H1 (cell line): ENCODE results near the gene NAP1L1. TPM values are rescaled to one million over a fixed set of nuclear protein-coding genes. Genes with fewer than 3 reads are reported as not detected.

ENCODE experiments used
- CTCF ChIA-PET: fragments of 300-600 bp; sonication (Branson Sonifier 250); formaldehyde crosslinking; loops from one replicate; lab custom pipeline; 2021; ENCODE audit not compliant: partially characterized antibody; lab: Charles Lee
- POLR2A ChIA-PET: fragments of 300-600 bp; sonication (Branson Sonifier 250); formaldehyde crosslinking; loops from one replicate; lab custom pipeline; 2021; ENCODE audit warnings: inconsistent platforms; ENCODE audit not compliant: partially characterized antibody; lab: Charles Lee
- DNase-seq, 2 experiments: peaks; one replicate each; pipeline versions ENCODE4 v3.0.0 to v3.0.0-alpha.2; 2010 to 2022; ENCODE audit warnings: low spot score in 2 of 2, low read depth in 1 of 2, mixed read lengths in 1 of 2
- FAIRE-seq: peaks from 2 replicates; lab custom pipeline; 2011; peaks lifted over from hg19 to GRCh38; lab: Jason Lieb, UNC
- H2AFZ ChIP-seq: 2 replicates; pipeline ENCODE4 v1.8.1; 2012; ENCODE audit warnings: low read length, inconsistent platforms
- H2AK5ac ChIP-seq: 2 replicates; pipeline ENCODE4 v1.6.1; 2013; ENCODE audit warnings: low read depth, low read length
- H2BK120ac ChIP-seq: replicated peaks from 2 replicates; pipeline ENCODE3; 2013; ENCODE audit warnings: low read depth, low read length, inconsistent platforms
- H2BK12ac ChIP-seq: 2 replicates; pipeline ENCODE4 v1.6.1; 2013; ENCODE audit warnings: low read depth, low read length
- H2BK15ac ChIP-seq: 2 replicates; pipeline ENCODE4 v1.6.1; 2013; ENCODE audit warnings: low read length
- H2BK20ac ChIP-seq: 2 replicates; pipeline ENCODE4 v1.6.1; 2013; ENCODE audit warnings: low read length
- H2BK5ac ChIP-seq: 2 replicates; pipeline ENCODE4 v1.6.1; 2013; ENCODE audit warnings: low read depth, low read length
- H3K14ac ChIP-seq: 2 replicates; pipeline ENCODE4 v1.6.1; 2013; ENCODE audit warnings: inconsistent platforms; ENCODE audit not compliant: insufficient read length
- H3K18ac ChIP-seq: 2 replicates; pipeline ENCODE4 v1.6.1; 2013; ENCODE audit warnings: low read length; ENCODE audit errors: extremely low read depth
- H3K23ac ChIP-seq: 2 replicates; pipeline ENCODE4 v1.6.1; 2013; ENCODE audit warnings: inconsistent platforms; ENCODE audit not compliant: insufficient read length
- H3K23me2 ChIP-seq: 2 replicates; pipeline ENCODE4 v1.6.1; 2013; ENCODE audit warnings: low read depth, low read length
- H3K27ac ChIP-seq: 2 replicates; pipeline ENCODE4 v1.6.1; 2011; ENCODE audit warnings: low read depth, low read length, inconsistent platforms
- H3K27me3 ChIP-seq, 4 experiments: replicated peaks in 1 of 4; 1 replicate in 1 of 4; 2 replicates in 3 of 4; pipeline versions ENCODE4 v1.6.1 to v1.8.1; 2011 to 2013; ENCODE audit warnings: low read length in 3 of 4, mild to moderate bottlenecking in 3 of 4, inconsistent platforms in 2 of 4, mixed read lengths in 2 of 4, moderate library complexity in 1 of 4; ENCODE audit not compliant: control insufficient read depth in 3 of 4, insufficient read depth in 3 of 4; ENCODE audit errors: extremely low read depth in 1 of 4
- H3K36me3 ChIP-seq, 4 experiments: 2 replicates each; pipeline versions ENCODE4 v1.6.1 to v1.8.1; 2011 to 2013; ENCODE audit warnings: mild to moderate bottlenecking in 4 of 4, low read length in 3 of 4, moderate library complexity in 2 of 4, control low read depth in 1 of 4, inconsistent platforms in 1 of 4; ENCODE audit not compliant: insufficient read depth in 4 of 4, control insufficient read depth in 2 of 4
- H3K4ac ChIP-seq: replicated peaks from 2 replicates; pipeline ENCODE3; 2013; ENCODE audit warnings: low read length, low read depth, mixed read lengths, inconsistent platforms; ENCODE audit not compliant: insufficient read length
- H3K4me1 ChIP-seq, 4 experiments: replicated peaks in 1 of 4; 1 replicate in 1 of 4; 2 replicates in 3 of 4; pipeline versions ENCODE4 v1.6.1 to v1.8.1; 2011 to 2013; ENCODE audit warnings: low read length in 3 of 4, inconsistent platforms in 2 of 4, mixed read lengths in 1 of 4; ENCODE audit not compliant: insufficient read depth in 4 of 4, control insufficient read depth in 3 of 4
- H3K4me2 ChIP-seq, 2 experiments: 2 replicates each; pipeline versions ENCODE4 v1.6.1 to v1.8.1; 2011 to 2013; ENCODE audit warnings: low read depth in 2 of 2, low read length in 2 of 2, control low read depth in 1 of 2, inconsistent platforms in 1 of 2, mild to moderate bottlenecking in 1 of 2; ENCODE audit not compliant: insufficient read depth in 1 of 2
- H3K4me3 ChIP-seq, 4 experiments: fragments of 200-600, 300-600 bp in 1 of 4; sonication (generic), shearing (Covaris generic), sonication (Bioruptor Twin) in 1 of 4; 2 replicates each; pipeline versions ENCODE4 v1.5.1 to v1.8.1; 2011 to 2016; ENCODE audit warnings: low read length in 4 of 4, low read depth in 3 of 4, control low read depth in 2 of 4, inconsistent platforms in 2 of 4, mild to moderate bottlenecking in 2 of 4, mixed read lengths in 1 of 4, moderate library complexity in 1 of 4; ENCODE audit not compliant: insufficient read depth in 2 of 4; ENCODE audit errors: extremely low read depth in 1 of 4
- H3K56ac ChIP-seq: replicated peaks from 2 replicates; pipeline ENCODE3; 2013; ENCODE audit warnings: low read depth, mild to moderate bottlenecking, mixed read lengths, low read length, inconsistent platforms; ENCODE audit not compliant: insufficient read length
- H3K79me1 ChIP-seq: 2 replicates; pipeline ENCODE4 v1.6.1; 2013; ENCODE audit warnings: low read depth, low read length, control low read depth
- H3K79me2 ChIP-seq, 2 experiments: 2 replicates each; pipeline versions ENCODE4 v1.6.1 to v1.8.1; 2012 to 2013; ENCODE audit warnings: low read length in 2 of 2, mild to moderate bottlenecking in 2 of 2, inconsistent platforms in 1 of 2; ENCODE audit not compliant: insufficient read depth in 2 of 2, control insufficient read depth in 1 of 2
- H3K9ac ChIP-seq, 4 experiments: replicated peaks in 1 of 4; 1 replicate in 1 of 4; 2 replicates in 3 of 4; pipeline versions ENCODE4 v1.6.1 to v1.8.1; 2011 to 2013; ENCODE audit warnings: low read depth in 3 of 4, low read length in 3 of 4, control low read depth in 2 of 4, mild to moderate bottlenecking in 2 of 4, moderate library complexity in 2 of 4, inconsistent platforms in 1 of 4; ENCODE audit errors: extremely low read depth in 1 of 4
- H3K9me3 ChIP-seq, 2 experiments: 2 replicates each; pipeline versions ENCODE4 v1.6.1 to v1.8.1; 2012 to 2013; ENCODE audit warnings: mild to moderate bottlenecking in 2 of 2, moderate library complexity in 2 of 2, control low read depth in 1 of 2, inconsistent platforms in 1 of 2, low read depth in 1 of 2, low read length in 1 of 2, mixed read lengths in 1 of 2; ENCODE audit not compliant: insufficient read depth in 2 of 2
- H4K20me1 ChIP-seq, 2 experiments: replicated peaks in 1 of 2; 2 replicates each; pipeline versions ENCODE3 to v1.8.1; 2011 to 2013; ENCODE audit warnings: inconsistent platforms in 2 of 2, low read length in 2 of 2, mild to moderate bottlenecking in 1 of 2; ENCODE audit not compliant: insufficient read depth in 2 of 2, control insufficient read depth in 1 of 2
- H4K5ac ChIP-seq: 2 replicates; pipeline ENCODE4 v1.6.1; 2013; ENCODE audit warnings: low read length, low read depth, mixed read lengths, inconsistent platforms; ENCODE audit not compliant: insufficient read length
- H4K8ac ChIP-seq: 2 replicates; pipeline ENCODE4 v1.8.0; 2013; ENCODE audit warnings: mild to moderate bottlenecking, moderate library complexity, low read length, inconsistent platforms; ENCODE audit not compliant: insufficient read depth; ENCODE audit errors: extremely low read depth
- H4K91ac ChIP-seq: replicated peaks from 2 replicates; pipeline ENCODE3; 2013; ENCODE audit warnings: low read length, mixed read lengths, inconsistent platforms; ENCODE audit not compliant: insufficient read length
- ASH2L ChIP-seq: fragments of 200-600, 300-600 bp; sonication (generic); IDR thresholded peaks from one replicate; pipeline ENCODE4 v1.7.1; 2017; ENCODE audit warnings: low read length
- ATF3 ChIP-seq: IDR thresholded peaks from 2 replicates; pipeline ENCODE4 v1.6.1; 2011; ENCODE audit warnings: low read depth, mild to moderate bottlenecking, low read length; ENCODE audit not compliant: insufficient read depth
- BACH1 ChIP-seq: IDR thresholded peaks from 2 replicates; pipeline ENCODE4 v1.6.1; 2012; ENCODE audit warnings: low read length, improper control_type of control experiment
- CEBPB ChIP-seq: IDR thresholded peaks from 2 replicates; pipeline ENCODE4 v1.6.1; 2012; ENCODE audit warnings: low read depth, low read length
- EGR1 ChIP-seq: IDR thresholded peaks from 2 replicates; pipeline ENCODE4 v1.6.1; 2011; ENCODE audit warnings: low read depth, low read length, borderline replicate concordance
- EZH2 ChIP-seq: fragments of 200-600 bp; sonication (generic); IDR thresholded peaks from 2 replicates; pipeline ENCODE4 v1.7.1; 2012; ENCODE audit warnings: low read depth, mild to moderate bottlenecking, moderate library complexity, low read length, inconsistent platforms; ENCODE audit not compliant: severe bottlenecking
- HDAC2 ChIP-seq, 2 experiments: fragments of 300-600 bp in 1 of 2; sonication (generic) in 1 of 2; IDR thresholded peaks; 2 replicates each; pipeline ENCODE4 v1.6.1; 2011 to 2012; ENCODE audit warnings: low read depth in 2 of 2, low read length in 2 of 2, mild to moderate bottlenecking in 2 of 2, moderate library complexity in 2 of 2, borderline replicate concordance in 1 of 2, inconsistent platforms in 1 of 2
- POLR2A ChIP-seq, 2 experiments: IDR thresholded peaks; 1 replicate in 1 of 2; 2 replicates in 1 of 2; pipeline ENCODE4 v1.6.1; 2011; ENCODE audit warnings: low read depth in 2 of 2, low read length in 2 of 2, mild to moderate bottlenecking in 2 of 2; ENCODE audit errors: control extremely low read depth in 1 of 2
- POU5F1 ChIP-seq: IDR thresholded peaks from 2 replicates; pipeline ENCODE4 v1.6.1; 2011; ENCODE audit warnings: low read depth, mild to moderate bottlenecking, low read length, moderate library complexity
- RFX5 ChIP-seq: IDR thresholded peaks from 2 replicates; pipeline ENCODE4 v1.6.1; 2011; ENCODE audit warnings: low read depth, low read length, improper control_type of control experiment, borderline replicate concordance
- TAF1 ChIP-seq: IDR thresholded peaks from 2 replicates; pipeline ENCODE4 v1.6.1; 2011; ENCODE audit warnings: mild to moderate bottlenecking, low read depth, low read length
- USF2 ChIP-seq: IDR thresholded peaks from 2 replicates; pipeline ENCODE4 v1.6.1; 2011; ENCODE audit warnings: low read length, improper control_type of control experiment
- WGBS, 2 experiments: shearing (Covaris generic) in 1 of 2; methylation state at CpG; one replicate each; pipeline versions ENCODE4 v1.1.6 to v1.1.7; 2013 to 2015; ENCODE audit warnings: low lambda C conversion rate in 2 of 2, mixed read lengths in 2 of 2, inconsistent platforms in 1 of 2, low coverage in 1 of 2, missing lambda C conversion rate in 1 of 2; ENCODE audit not compliant: insufficient replicate concordance in 2 of 2, insufficient coverage in 1 of 2, insufficient read length in 1 of 2; ENCODE audit errors: extremely low coverage in 1 of 2, missing lambda C conversion rate in 1 of 2; 5-methylcytosine and 5-hydroxymethylcytosine counted together
- polyA plus RNA-seq, 7 experiments: library from polyadenylated mRNA; depleted of rRNA in 3 of 7; stranded (reverse) in 5 of 7; unstranded in 2 of 7; fragments of >200 nt in 5 of 7; fragments of 200-250 nt in 2 of 7; gene quantifications; 1 replicate in 5 of 7; 2 replicates in 1 of 7; 4 replicates in 1 of 7; pipeline versions ENCODE4 v1.2.1 to v1.2.3, GENCODE V29; 2011 to 2013; ENCODE audit warnings: missing spikeins in 2 of 7, mixed read lengths in 2 of 7
- total RNA-seq: library from RNA; stranded (reverse); fragmentation: NEBNext Ultra II Directional; extraction: Animal tissue kit (Norgen Biotek cat#: 25700); gene quantifications from 2 replicates; pipeline ENCODE4 v1.2.1, GENCODE V29; 2021

NAP1L1 gene
- total and polyA plus RNA-seq, 2 of the 8 experiments (the other 6 are each of a cell fraction or from before 2014, with no cell fraction given), result 202 to 1,159 TPM

GRCh38 chr12:75990189-75990912 lies 94.1 kb downstream of the NAP1L1 start:
- CTCF ChIA-PET, result interaction anchor here (0.6 to 1.2 kb wide), 3 partner anchors 30 to 357 kb away, joined by 3 read pairs; no protein-coding TSS in a partner anchor
- no peak for FAIRE-seq
- Histone ChIP-seq H3K14ac (no peak overlapping the region), H2BK5ac (no peak overlapping the region), H3K79me1 (no peaks in the 10 kb centered on the region), H3K79me2 (no peaks in the 10 kb centered on the region), H3K23me2 (no peaks in the 10 kb centered on the region), H2BK120ac (no peak overlapping the region), H4K91ac (no peak overlapping the region), H3K4me3 (no peak overlapping the region), H3K56ac (no peak overlapping the region), H3K4ac (no peak overlapping the region), H4K5ac (no peak overlapping the region), H2BK15ac (no peak overlapping the region), H2AFZ (no peak overlapping the region), H2BK20ac (no peak overlapping the region), H3K27me3 (no peaks in the 10 kb centered on the region), H3K4me1 (no peaks in the 10 kb centered on the region), H3K36me3 (no peaks in the 10 kb centered on the region), H3K27ac (no peak overlapping the region), H3K23ac (no peak overlapping the region), H3K4me2 (no peak overlapping the region), H2BK12ac (no peak overlapping the region), H3K18ac (no peak overlapping the region), H3K9ac (no peak overlapping the region), H4K20me1 (no peaks in the 10 kb centered on the region), H4K8ac (no peak overlapping the region), H3K9me3 (no peaks in the 10 kb centered on the region), H2AK5ac (no peak overlapping the region)
- no peak for DNase-seq
- POLR2A ChIA-PET, result interaction anchor here (1.0 to 1.4 kb wide), 2 partner anchors 15 to 50 kb away, joined by 3 read pairs; no protein-coding TSS in a partner anchor
- WGBS, 2 experiments, result 92% methylated on average over 4 of the region's 4 CpGs; no CpG with 5 or more reads in 1 of the 2 experiments
- no peak for TF ChIP-seq ATF3
- no peak for TF ChIP-seq ASH2L
- no peak for TF ChIP-seq POLR2A (IDR thresholded peaks at IDR 0.05; ENCODE audit: control extremely low read depth in 1 of 2, low read depth in 2 of 2, low read length in 2 of 2)
- no peak for TF ChIP-seq HDAC2 (IDR thresholded peaks at IDR 0.05; ENCODE audit: borderline replicate concordance in 1 of 2, low read depth in 2 of 2, low read length in 2 of 2)
- TF ChIP-seq BACH1, result no peak
- no peak for TF ChIP-seq USF2
- no peak for TF ChIP-seq RFX5
- TF ChIP-seq EZH2, result no peak
- no peak for TF ChIP-seq POU5F1
- TF ChIP-seq TAF1, result no peak
- TF ChIP-seq EGR1, result no peak
- TF ChIP-seq CEBPB, result no peak
